DMS 273 treated with DMSO at 0.1 percent for 48 hours (cell line): ENCODE data around the gene TRPM3.

Source experiments
- DNase-seq: peaks from one replicate; lab custom pipeline; 2025; lab: John Stamatoyannopoulos, UW

Gene TRPM3

GRCh38 chr9:70823284-70823683, 298.1 kb downstream of the TRPM3 start:
- DNase-seq: no peak

DNA sequence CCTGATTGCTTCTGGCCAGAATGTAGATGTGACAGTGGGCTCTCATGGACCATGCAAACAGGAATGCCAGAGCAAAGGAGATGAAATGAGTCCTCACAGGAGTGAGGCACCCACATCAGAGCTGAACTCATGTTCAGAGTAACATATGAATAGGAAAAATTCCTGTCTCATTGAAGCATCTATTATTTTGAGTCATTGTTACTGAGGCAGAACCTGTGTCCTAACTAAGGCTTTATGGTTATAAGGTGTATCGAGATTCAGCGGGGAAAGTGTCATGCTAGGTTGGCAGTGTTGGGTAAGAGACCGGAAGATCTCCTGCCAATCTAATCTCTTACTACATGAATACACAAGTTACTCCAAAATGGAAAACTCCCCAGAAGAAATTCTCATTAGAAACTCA, 304.1 kb downstream of the TRPM3 start:
- no peak for DNase-seq

DNA sequence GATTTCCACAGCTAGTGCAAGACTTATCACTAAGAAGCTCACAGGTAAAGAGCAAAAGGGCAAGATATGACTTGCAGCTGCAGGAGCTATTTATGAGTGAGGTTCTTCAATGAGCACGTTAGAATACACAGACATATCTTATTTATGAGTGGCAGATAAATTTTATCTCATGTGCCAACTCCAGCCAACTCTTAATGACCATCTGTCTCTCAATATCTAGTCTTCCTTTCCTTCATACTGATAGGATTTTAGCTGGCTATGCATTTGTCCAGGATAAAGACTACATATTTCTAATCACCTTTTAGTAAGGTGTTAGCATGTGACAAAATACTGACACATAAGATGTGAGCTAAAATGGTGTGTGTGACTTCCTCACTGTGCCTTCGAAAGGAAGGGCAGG, 304.5 kb downstream of the TRPM3 start:
- no peak for DNase-seq

GRCh38 chr9:70816316-70816715, 305.1 kb downstream of the TRPM3 start:
- no peak for DNase-seq

DNA sequence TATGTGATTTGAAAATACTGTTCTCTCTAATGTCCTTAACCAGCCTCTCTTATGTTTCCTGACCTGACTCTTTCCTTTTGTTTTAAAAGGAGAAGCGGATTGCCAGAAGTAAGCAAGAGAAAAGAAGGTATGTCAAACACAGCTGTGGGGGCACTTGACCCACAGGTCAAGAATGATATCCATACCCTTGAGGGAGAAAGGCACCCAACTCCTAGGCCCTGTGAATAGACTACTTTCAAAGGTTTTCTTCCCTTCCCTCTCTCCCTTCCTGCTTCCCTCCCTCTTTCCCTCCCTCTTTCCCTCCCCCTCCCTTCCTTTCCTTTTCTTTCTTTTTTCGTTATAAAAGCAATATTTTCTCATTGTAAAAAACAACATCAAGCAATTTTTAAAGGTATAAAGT, 306.8 kb downstream of the TRPM3 start:
- no peak for DNase-seq

- no peak for DNase-seq
Measured at GRCh38 chr9:70813141-70813540, 308.3 kb downstream of the TRPM3 start.

- no peak for DNase-seq
Measured at GRCh38 chr9:70811638-70812037, 309.8 kb downstream of the TRPM3 start.

- DNase-seq: no peak
Measured at GRCh38 chr9:70806875-70807274, 314.5 kb downstream of the TRPM3 start.

GRCh38 chr9:70805949-70806348, 315.5 kb downstream of the TRPM3 start:
- DNase-seq: no peak

- no peak for DNase-seq
Measured at GRCh38 chr9:70802758-70803436, 318.5 kb downstream of the TRPM3 start.

- no peak for DNase-seq
Measured at GRCh38 chr9:70802206-70802605, 319.2 kb downstream of the TRPM3 start.

DNA sequence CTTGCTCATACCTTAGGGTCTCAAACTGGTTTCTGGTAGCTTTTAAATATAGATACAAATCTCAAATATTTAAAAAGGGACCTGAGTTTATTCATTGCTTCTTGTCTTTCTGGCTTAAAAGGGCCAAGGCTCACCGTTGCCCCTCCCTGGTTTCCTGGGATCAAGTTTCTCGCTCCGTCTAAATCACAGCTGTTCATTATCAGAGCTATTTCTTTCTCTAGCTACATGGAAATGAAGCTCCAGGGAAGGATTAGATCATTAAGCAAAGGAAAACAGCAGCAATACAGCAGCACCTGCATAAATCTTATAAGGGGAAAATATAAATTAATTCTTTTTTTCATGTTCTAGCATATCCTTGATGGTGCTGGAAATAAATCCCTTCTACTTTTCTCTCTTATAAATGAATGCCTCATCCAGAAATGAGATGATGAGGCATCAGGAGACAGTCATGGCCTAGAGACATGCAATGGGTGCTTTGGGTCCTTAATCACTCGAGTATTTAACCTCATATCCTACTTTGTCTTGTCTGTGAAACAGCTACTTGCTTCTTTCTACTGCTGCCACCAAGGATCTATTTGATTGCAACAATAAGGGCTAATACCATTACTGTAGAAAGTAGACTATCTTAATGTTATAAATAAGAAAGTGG, 320.1 kb downstream of the TRPM3 start:
- peak; percentile 28 for DNase-seq

DNA sequence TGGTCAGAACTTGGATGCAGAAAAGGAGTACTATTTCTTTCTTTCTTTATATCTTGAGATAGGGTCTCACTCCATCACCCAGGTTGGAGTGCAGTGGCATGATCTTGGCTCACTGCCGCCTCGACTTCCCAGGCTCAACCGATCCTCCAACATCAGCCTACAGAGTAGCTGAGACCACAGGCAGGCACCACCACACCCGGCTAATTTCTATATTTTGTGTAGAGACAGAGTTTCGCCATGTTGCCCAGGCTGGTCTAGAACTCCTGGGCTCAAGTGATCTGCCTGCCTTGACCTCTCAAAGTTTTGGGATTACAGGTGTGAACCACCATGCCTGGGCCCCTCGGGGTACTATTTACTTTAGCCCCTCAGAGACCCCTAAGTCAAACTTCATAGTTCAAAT, 323.4 kb downstream of the TRPM3 start:
- DNase-seq: no peak

DNA sequence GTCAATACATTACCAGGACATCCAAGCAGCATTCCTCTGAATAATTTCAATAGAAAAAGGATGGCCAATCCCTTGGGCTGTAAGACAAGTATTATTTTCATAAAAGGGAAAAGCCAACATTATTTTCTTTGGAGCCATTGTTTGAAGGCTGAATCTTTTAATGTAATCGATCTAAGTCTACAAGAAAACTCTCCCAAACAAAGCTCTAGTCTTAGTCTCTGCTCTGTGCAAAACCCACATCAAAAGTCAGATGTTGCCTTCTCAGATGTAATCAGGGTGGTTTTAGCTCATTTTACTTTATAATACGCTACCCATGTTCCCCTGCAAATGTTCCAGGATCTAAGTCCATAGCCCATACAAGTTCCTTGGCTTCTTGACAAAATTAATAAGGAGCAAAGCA, 325.6 kb downstream of the TRPM3 start:
- DNase-seq: no peak

- DNase-seq: no peak
Measured at GRCh38 chr9:70792796-70793195, 328.6 kb downstream of the TRPM3 start.

- DNase-seq: no peak
Measured at GRCh38 chr9:70791936-70792335, 329.5 kb downstream of the TRPM3 start.

DNA sequence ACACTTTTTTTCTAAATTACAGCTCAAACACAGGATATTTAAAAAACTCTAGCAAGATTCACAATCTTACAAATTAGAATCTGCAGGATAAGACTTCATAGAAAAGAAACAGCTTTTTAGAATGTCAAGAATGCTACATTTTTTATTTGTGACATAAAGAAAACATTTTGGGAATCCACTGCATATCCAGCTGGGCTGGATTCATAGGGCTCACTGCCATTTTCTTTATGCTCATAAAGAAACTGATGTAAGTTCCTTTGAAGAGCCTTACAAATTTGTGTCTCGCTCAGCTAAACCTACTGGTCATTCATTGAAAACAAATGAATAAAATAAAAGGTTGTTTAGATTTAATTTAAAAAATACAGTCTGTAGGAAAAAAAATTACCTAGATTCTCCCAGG, 332.3 kb downstream of the TRPM3 start:
- no peak for DNase-seq

DNA sequence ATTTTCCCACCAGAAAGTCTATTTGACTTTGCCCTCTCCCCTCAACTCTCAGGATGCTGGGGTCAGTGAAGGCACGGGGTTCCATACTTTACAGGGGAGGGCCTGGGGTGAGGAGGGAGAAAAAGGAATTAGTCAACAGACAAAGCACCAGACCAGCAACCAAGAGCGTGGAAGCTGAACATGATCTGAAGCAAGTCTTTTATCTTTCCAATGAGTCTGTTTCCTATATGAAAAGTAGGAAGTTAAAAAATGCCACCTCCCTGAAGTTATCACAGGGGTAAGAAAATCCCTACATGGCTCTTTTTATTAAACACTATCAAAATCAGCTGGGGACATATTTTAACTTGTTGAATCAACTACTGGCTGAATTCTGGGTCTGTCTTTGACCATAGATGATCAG, 337.0 kb downstream of the TRPM3 start:
- DNase-seq: no peak

GRCh38 chr9:70778568-70778967, 342.9 kb downstream of the TRPM3 start:
- DNase-seq: no peak

DNA sequence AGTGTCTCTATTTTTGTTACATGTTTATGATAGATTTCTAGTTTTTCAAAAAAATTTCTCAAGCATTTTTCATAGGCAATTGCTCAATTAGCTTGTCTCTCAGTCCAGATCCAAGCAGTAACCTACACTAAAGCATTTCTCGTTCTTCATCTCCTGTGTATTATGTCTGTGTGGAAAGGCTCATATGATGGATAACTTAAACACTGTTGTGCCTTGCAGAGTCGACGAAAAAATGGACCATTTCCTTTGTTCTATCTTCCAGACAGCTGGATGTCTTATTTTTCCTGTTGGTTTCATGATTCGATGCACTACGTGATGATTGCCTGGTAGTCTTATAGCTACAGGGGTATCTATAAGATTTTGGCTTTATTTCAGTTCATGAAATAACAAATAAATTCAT, 347.8 kb downstream of the TRPM3 start:
- DNase-seq: no peak

GRCh38 chr9:70772601-70773000, 348.8 kb downstream of the TRPM3 start:
- no peak for DNase-seq

DNA sequence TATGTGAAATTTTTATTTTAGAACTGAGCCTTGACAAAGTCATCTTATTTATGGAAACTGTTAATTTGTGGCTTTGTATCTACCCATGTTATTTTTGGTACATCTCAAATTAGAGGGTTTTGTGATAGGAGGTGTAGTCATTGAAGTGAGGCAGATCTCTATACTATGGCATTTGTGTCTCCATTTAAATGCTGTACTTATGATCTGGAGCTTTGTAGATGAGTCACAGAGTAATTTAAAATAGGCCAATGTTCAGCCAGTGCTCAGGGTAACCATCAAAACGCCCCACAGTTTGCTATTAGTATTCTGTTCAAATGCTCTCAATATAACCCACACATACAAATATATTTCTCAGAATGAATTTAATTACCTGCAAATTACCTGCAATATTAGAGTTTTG, 355.5 kb downstream of the TRPM3 start:
- DNase-seq: no peak

- peak; percentile 26 for DNase-seq
Measured at GRCh38 chr9:70761139-70761670, 360.2 kb downstream of the TRPM3 start.

- no peak for DNase-seq
Measured at GRCh38 chr9:70760228-70760627, 361.2 kb downstream of the TRPM3 start.
